Activated T-cell treated with anti-CD3 and anti-CD28 coated beads for 4 hours (primary cell): ENCODE data around the gene TNIP1.

Experiments used
- DNase-seq: peaks from one replicate; pipeline ENCODE4 v3.0.0-alpha.2; 2020

Gene TNIP1

GRCh38 chr5:151019331-151019730 lies 61.5 kb downstream of the TNIP1 start:
- DNase-seq: no peak

- DNase-seq: no peak
Measured at GRCh38 chr5:151018846-151019245, 62.0 kb downstream of the TNIP1 start.

GRCh38 chr5:151017897-151018296 lies 62.9 kb downstream of the TNIP1 start:
- DNase-seq: no peak

GRCh38 chr5:151016700-151017099 lies 64.1 kb downstream of the TNIP1 start:
- no peak for DNase-seq

- no peak for DNase-seq
Measured at GRCh38 chr5:151015974-151016587, 64.8 kb downstream of the TNIP1 start.

- DNase-seq: no peak
Measured at GRCh38 chr5:151014680-151015343, 66.0 kb downstream of the TNIP1 start.

- DNase-seq: no peak
Measured at GRCh38 chr5:151012862-151013261, 68.0 kb downstream of the TNIP1 start.

GRCh38 chr5:151008906-151009305 lies 71.9 kb downstream of the TNIP1 start:
- no peak for DNase-seq

GRCh38 chr5:151008210-151008491 lies 72.7 kb downstream of the TNIP1 start:
- DNase-seq: no peak

- DNase-seq: no peak
Measured at GRCh38 chr5:151007430-151008209, 73.2 kb downstream of the TNIP1 start.

GRCh38 chr5:151006704-151007334 lies 74.0 kb downstream of the TNIP1 start:
- no peak for DNase-seq

GRCh38 chr5:151005950-151006576 lies 74.8 kb downstream of the TNIP1 start:
- DNase-seq: no peak

GRCh38 chr5:151005187-151005949 lies 75.5 kb downstream of the TNIP1 start:
- DNase-seq: no peak

GRCh38 chr5:151004499-151004898 lies 76.3 kb downstream of the TNIP1 start:
- no peak for DNase-seq

GRCh38 chr5:151003503-151003860 lies 77.4 kb downstream of the TNIP1 start:
- no peak for DNase-seq

GRCh38 chr5:151002681-151003502 lies 77.9 kb downstream of the TNIP1 start:
- DNase-seq: no peak

GRCh38 chr5:151002250-151002649 lies 78.6 kb downstream of the TNIP1 start:
- no peak for DNase-seq

- DNase-seq: no peak
Measured at GRCh38 chr5:151001436-151001835, 79.4 kb downstream of the TNIP1 start.

GRCh38 chr5:150999704-151000442 lies 81.0 kb downstream of the TNIP1 start:
- DNase-seq: no peak

GRCh38 chr5:150993826-150994412 lies 86.9 kb downstream of the TNIP1 start:
- DNase-seq: no peak

- DNase-seq: no peak
Measured at GRCh38 chr5:150993422-150993821, 87.4 kb downstream of the TNIP1 start.
